ENCODE results near the gene PPP2R5E.

Gene PPP2R5E

DNA sequence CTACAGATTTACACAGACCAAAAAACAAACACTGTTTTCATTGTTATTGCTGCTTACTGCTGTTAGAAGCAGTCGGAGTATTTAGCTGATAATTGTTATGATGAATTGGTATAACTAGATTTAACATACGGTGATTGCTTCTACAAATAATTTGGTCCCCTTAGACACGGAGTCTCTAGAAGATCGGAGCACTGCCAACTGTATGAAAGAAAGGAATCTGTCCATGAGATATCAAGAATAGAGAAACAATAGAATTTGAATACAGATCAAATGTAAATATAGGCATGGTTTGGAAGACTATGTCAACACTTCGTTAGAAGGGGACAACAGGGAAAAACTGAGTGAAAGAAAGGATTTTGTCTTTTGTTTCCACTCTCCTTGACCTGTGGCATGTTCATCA is 110.9 kb downstream of the PPP2R5E start:
- DNase-seq (ENCODE audit: low read depth), result no peak

DNA sequence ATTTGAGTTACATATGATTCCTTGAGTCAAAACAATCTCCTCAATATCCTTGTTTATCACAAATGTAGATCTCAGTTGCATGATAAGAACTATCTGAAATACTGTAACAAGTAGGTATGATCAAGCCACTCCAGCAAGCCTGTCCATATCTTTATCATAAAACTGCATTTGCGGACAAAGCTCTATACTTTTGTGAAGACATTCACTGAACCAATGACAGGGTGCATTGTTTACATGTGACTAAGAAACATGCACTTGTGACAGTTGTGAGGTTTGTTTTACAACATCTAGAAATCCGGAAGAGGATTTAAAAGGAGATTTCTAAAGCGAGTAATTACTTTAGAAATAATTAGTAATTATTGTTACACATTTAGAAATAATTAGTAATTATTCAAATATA is 111.7 kb downstream of the PPP2R5E start:
- no peak for DNase-seq (ENCODE audit: low read depth)

DNA sequence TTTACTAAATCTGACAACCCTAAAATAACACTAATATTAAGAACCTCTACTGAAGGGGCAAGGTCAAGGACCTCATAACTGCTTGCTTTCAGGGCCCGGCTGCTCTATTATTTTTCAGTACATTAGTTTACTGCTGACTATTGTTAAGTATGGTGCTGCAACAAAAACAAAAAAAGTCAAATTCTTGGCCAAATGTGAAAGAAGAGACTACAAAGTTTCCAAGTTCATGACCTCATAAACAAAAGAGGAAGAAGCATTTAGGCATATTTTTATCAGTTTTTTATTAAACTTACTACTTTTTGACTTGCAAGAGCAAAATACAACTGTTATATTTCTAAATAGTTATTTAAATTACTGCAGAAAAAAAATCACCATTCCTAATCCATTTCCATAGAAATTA is 114.7 kb downstream of the PPP2R5E start:
- DNase-seq (ENCODE audit: low read depth), result no peak

DNA sequence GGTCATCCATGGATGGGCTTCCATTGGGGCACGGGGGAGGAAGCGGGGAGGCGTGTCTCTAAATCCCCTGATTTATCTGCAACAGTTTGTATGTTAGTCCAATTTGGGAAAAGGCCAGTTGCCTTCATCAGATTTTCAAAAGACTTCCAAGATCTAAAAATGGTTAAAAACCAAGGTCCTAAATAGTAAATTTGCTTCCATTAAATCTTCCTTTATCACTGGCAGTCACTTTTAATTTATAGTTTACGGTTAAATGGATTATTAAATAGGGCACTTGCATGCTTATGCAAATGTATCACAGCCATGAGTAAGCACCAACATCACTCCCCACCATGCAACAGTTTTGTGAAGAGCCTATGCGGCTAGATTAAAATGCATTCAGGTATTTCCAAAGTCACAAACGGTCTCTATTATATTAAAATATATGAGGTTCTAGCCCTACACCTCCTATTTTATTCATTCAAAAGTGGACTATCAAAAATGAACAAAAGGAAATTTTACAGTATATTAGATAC is 116.3 kb downstream of the PPP2R5E start:
- DNase-seq (ENCODE audit: low read depth), result no peak

DNA sequence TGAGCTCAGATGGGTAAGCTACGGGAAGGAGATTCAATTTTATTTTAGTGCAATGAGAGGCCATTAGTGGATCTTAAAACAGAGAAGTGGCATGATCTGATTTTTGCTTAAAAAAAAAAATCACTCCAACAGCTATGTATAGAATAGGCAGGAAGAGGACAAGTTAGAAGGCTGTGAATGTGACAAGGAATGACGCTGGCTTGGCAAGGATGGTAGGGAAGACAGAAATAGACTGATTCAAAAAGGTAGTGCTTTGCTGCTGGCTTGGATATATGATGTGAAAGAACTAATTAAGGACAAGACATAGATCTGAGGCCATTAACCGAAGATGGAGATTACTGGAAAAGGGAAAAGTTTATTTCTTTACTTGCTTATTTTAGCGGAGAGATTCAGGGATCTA is 119.3 kb downstream of the PPP2R5E start:
- DNase-seq (ENCODE audit: low read depth), result no peak

DNA sequence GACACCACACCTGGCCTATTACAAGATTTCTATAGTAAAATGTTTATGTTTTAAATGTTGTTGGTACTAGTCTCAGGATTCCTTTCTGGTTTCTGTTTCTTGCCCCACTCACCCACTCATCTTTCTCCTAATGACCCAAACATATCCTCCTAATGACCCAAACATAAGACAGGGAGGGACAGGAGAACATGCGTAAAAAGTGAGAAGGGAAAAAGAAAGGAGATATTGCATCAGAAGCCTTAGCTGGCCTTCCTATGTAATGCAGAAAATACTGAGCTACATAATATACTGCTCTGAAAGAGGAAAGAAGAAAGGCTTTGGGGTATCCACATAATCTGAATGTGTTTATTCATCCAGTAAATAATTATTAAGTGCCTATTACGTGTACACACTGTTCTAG is 119.8 kb downstream of the PPP2R5E start:
- no peak for DNase-seq (ENCODE audit: low read depth)

DNA sequence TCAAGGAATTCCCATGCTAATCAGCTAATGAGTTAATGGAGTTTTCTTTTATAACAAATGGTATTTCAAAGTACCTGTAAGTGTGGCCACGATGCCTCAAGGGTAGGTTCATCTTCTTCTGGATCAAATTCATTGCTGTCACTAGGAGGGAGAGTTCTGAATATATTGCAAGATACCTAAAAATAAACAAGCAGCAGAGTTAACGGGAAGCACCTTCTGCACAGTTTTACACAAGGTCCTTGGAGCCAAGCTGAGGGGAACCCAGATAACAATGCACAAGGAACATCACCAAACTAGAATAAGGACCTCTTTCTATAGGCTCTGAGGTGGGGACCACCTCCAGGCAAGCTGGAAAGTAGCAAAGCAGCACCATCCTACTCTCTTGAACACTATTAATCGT is 121.3 kb downstream of the PPP2R5E start:
- DNase-seq (ENCODE audit: low read depth), result no peak

DNA sequence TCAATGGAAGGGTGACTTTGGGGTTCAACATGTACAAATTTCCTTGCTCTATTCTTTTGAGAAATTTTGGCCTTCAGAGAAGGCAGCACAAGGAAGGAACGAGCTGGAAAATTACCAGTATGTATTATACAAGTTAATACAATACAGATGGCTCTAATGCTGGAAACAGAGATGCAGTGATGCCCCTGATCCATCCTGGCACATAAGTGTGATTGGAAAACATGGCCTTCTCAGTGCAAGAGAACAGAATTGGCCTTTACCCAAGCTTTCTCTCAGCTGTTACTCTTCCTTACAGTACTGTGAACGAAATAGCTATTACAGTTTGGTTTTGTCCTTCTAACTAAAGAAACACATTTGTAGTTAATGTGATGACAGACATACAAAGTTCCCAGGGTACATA is 122.0 kb downstream of the PPP2R5E start:
- no peak for DNase-seq (ENCODE audit: low read depth)

DNA sequence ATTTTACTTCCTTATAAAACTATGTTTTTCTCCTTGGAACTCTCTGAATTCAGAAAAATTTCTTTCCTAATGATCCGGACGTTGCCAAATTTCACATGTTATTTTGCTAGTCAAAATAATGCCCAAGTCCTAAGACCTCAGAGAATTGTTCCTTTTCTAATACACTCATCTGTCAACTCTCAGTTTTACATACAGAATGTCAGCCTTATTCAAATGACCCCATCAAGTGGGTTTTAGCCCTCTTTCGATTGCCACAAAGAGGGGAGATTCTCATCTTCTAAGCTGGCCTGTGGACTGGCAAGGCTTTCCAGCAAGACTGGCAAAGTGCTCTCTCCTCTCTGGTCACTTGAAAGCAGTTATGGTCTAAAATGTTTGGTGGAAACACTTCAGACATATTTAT is 125.2 kb downstream of the PPP2R5E start:
- no peak for DNase-seq (ENCODE audit: low read depth)

DNA sequence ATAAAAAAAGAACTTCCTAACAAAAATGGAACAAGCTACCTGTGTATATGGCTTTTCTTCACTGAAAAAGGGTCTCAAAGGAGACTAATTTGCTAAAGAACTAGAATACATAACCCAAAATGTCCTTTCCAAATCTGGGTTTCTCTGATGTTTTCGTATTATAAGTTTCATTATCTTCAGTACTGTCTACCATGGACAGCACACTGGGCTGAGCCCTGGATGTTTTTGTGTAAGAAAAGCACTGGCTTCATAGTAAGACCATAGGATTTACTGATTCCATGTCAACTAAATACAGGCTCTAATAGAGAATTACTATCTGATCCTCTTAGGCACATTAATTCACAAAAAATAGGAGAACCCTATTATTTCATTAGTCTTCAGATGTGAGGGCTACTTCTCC is 130.2 kb downstream of the PPP2R5E start:
- DNase-seq (ENCODE audit: low read depth), result no peak

DNA sequence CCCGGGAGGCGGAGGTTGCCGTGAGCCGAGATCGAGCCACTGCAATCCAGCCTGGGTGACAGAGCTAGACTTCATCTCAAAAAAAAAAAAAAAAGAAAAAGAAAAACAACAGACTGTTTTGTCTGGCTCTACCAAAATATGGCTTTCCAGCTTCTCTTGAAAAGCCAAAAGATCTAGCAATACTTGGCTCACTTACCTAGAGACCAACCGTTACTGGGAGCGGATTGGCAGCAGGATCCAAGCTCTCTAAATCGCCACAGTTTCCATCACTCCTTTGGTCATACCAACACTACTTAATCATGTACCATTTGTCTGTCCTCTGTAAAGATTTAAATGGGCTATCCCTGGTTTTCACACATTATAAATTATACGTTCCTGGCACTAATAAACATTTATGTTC is 136.8 kb downstream of the PPP2R5E start:
- DNase-seq (ENCODE audit: low read depth), result no peak

DNA sequence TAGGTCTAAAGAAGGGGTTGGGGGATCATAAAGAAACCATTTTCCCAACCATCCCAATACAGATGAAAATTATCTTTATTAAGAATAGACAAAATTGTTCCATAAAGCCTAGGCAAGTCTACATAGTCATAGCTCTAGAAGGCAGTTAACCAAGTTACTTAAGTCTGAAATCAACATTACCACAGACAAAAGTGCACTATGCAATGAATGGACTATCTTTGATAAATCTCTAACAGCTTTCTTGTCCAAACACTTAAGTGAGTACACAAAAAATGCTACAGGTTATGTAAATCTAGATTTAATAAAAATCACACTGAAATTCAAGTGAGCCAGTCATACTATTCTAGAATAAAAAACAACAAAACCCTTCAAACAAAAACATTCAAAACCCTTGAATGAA is 137.5 kb downstream of the PPP2R5E start:
- DNase-seq (ENCODE audit: low read depth), result no peak

DNA sequence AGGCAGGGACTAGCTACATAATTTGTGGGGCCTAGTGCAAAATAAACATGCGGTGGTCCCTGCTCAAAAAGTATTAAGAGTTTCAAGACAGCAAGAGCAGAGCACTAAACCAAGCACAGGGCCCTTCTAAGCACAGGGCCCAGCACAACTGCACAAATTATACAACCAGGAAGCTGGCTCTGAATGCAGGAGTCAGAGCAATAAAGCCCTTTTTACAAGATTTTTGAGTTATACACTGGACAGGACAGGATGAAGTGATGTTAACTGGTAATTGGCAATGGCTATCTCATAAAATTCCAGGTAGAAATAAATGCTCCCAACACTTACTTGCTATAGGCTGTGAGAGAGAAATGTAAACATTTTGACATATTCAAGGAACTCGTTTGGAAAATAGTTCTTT is 138.3 kb downstream of the PPP2R5E start:
- DNase-seq (ENCODE audit: low read depth), result no peak

DNA sequence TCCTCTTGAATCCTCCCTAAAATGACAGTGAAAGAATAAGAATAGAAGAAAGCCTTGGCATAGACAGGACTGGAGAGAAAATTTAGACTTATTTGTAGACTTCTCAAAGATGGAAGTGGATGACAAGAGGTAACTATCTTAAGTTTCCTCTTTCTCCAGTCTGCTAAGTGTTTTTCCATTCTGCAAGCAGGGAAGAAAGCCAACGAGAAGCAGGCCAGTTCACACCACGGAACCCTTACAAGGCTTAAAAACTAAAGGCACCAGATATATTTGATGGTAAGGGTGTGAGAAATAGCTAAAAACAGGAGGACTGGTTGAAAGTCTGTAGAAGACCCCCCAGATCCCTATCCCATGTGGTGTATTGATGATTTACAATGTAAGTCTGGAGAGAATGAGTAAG is 141.5 kb downstream of the PPP2R5E start:
- no peak for DNase-seq (ENCODE audit: low read depth)

DNA sequence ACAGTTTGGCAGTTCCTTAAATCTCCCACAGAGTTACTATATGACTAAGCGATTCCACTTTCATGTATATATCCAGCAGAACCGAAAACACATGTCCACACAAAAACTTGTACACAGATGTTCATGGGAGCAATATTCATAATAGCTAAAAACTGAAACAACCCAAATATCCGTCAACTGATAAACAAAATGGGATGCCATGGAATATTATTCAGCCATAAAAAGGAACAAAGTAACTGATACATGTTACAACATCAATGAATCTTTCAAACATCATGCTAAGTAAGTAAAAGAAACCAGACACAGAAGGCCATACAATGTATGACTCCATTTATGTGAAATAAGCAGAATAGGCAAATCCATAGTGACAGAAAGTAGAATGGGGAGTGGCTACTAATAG is 144.2 kb downstream of the PPP2R5E start:
- DNase-seq (ENCODE audit: low read depth), result no peak

DNA sequence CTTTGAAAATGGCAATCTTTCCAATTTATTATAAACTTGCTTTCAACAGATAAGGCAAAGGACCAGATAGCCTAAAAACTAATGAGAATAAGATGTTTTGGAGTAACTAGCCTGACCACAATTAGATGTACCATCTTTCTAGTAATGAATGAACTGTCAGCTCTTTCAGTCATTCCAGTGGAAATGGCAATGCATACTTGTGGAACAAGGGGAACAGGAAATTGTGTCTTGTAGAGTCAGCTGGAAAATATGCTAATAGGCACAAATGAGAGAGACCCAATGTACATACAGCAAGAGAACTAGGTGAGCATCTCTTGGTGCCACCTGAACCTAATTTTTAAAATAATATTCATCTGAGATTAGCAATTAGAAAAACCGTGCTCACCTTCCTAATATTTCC is 148.3 kb downstream of the PPP2R5E start:
- DNase-seq (ENCODE audit: low read depth), result no peak

DNA sequence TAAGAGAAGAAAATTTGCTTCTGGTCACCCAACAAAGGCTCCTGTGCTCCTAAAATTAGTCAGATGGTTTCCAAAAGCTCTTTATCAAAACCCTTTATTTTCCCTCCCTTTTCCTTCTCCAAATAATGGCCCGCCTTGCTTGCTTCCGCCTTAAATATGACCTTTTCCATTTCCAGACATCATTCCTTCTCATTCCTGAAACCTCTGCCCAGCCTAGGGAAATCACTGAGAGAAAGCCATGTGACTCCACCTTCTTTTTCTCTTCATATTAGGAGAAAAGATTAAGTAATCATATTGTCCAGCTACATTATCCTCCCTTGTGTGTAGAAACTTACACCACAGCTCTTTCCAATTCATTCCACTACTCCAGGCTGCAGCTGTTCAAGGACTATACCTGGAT is 148.7 kb downstream of the PPP2R5E start:
- DNase-seq (ENCODE audit: low read depth), result no peak

DNA sequence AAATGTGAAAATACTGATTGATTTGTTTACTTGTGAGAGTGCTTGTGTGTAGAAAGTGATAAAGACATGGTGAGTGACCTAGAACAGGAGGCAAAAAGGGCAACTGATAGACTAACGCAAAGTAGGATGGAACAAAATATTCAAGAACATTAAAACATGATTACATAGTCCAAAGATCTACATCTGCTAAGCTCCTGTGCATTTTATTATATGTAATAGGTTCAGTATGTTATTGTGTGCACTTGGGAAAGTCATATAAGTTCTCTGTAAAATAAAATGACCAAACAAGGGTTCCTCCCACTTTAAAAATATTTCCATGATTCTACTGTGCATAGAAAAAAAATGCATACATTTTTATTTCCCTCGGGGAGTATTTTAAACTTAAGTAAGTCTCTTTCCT is 150.2 kb downstream of the PPP2R5E start:
- no peak for DNase-seq (ENCODE audit: low read depth)

DNA sequence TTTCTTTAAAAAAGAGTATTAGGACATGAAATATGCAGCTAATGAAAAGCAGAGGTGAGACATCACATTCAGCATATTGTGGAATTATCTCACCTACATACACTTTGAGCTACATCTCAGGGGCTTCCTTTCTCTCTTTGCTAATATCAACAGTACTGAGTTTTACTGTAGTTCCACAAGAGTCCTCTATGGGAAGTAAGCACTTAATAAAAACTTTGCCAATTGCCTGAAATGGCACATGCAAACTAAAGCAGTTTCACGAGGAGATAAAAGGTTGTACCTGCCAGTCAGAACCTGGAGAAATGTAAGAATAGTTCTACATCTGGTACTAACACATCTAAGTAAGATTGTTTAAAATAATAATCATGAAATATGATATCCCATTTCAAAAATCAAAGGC is 150.9 kb downstream of the PPP2R5E start:
- no peak for DNase-seq (ENCODE audit: low read depth)

DNA sequence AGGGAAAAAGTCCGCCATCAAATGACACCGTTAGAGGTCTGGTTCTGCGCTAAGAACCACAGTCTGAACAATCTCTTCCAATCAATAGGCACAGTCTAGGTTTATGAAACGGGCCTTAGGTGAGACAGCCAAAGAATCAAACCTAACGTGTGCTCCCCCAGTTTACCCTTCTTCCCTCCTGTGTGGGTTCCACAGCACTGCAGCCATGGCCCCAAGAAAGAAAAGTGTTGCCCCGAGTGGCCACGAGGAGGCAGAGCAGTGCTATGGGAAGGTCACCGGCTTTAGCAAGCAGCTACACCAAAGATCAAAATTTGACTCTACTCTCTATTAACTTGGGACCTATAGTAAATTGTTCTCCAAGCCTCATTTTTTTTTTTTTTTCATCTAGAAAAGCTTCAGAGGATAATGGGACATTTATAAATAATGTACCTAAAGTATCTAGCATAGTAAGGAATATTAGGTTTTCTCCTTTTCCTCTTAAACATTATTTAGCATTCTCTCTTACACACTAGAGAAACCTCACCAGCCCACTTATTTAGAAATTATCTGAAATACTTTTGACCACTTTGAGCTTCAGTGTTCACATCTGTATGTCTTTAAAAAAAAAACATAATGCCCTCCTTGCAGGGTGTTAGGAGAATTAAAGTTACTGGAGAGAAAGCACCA is 154.3 kb downstream of the PPP2R5E start:
- DNase-seq (ENCODE audit: low read depth), result peak; percentile 22

DNA sequence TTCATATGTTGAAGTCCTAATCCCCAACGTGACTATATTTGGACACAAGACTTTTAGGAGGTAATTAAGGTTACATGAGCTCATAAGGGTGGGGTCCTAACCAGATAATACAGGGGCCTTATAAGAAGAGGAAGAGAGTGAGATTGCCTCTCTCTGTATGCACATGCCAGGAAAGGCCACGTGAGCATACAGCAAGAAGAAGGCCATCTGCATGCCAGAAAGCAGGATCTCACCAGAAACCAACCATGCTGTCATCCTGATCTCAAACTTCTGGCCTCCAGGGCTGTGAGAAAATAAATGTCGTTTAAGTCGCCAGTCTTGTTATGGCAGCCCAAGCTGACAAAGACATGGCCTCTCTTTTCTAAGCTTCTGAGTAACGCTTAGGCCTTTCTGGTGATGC is 155.5 kb downstream of the PPP2R5E start:
- DNase-seq (ENCODE audit: low read depth), result no peak

DNA sequence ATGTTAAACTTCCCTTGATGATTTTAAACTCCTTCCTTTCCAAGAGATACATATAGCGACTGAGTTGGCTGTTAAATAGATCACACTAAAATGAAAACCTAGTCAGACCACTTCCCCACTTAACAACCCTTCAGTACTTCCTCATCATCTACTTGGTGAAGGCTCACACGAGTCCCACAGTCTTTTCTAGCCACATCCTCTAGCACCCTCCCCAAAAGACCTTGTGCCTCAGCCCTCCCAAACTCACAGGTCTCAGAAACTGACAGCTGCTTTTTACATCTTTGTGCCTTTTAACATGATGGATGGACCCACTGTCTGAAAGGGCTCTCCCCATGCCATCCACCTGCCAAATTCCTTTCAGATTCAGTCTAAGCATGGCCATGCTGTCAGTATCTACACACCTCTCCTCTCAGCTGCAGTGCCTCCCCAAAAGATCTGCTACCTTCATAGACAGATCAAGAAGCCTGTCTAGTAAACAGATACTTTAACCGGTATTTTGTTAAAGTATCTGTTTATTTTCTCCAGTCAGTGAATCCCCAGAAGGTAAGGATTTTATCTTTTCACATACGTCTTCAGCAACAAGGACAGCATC is 159.3 kb downstream of the PPP2R5E start:
- DNase-seq (ENCODE audit: low read depth), result no peak

DNA sequence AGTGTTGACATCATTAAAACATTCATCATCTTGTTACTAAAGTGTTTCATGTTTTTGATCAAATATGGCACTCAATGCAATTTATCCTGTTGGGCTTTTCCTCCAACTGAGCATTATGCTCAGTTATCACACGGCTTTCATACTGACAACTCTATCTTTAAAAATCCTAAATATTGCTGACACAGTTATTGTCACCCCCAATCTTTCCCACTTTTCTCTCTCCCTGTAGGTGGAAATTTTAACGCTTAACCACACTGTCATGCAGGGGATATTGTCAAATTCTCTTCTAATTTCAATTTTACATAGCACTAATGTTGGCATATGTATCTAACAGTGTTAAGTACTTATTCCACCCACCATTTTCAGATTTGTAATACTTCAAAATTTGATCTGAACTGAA is 164.7 kb downstream of the PPP2R5E start:
- DNase-seq (ENCODE audit: low read depth), result no peak

DNA sequence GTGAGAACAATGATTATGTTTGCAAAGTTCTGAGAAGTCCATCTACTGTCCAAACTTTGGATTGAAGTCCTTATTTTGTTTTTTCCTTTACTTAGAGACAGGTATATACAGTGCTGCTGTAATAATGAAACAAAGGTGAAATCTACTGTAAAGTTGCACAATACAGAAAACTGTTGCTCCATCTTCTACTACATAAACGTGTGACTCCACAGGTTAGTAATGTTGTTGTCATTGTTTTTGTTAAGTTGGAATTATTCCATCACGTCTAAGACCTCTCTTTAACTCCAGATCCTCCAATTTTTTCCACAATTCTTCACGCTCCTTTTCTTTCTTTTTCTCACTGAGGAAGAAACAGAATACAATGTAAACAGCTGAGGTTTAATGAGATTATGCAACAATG is 167.4 kb downstream of the PPP2R5E start:
- DNase-seq (ENCODE audit: low read depth), result no peak
